ENCODE results near the gene BLOC1S4. TPM values are rescaled to one million over a fixed set of nuclear protein-coding genes. Genes with fewer than 3 reads are reported as not detected.
"Not testable (repeated sequence)": the region's sequence is repeated elsewhere in the genome, so short reads cannot be mapped to it uniquely, and the experiment has no call there.

The BLOC1S4 gene
- polyA plus RNA-seq, 1 of the 3 experiments (the other 2 are of a cell fraction): 22.1 TPM

GRCh38 chr4:6725427-6725961 is 9.5 kb downstream of the BLOC1S4 start:
- H3K36me3 ChIP-seq (replicated peaks in 1 of 2; ENCODE audit: control insufficient read depth in 1 of 2, insufficient read depth in 2 of 2, low read length in 1 of 2); H3F3A ChIP-seq (replicated peaks; ENCODE audit: insufficient read depth); H3K9me3 ChIP-seq; H3K27ac ChIP-seq (ENCODE audit: low read depth in 2 of 2, low read length in 1 of 2); H4K20me1 ChIP-seq (ENCODE audit: insufficient read depth); H2AFZ ChIP-seq (ENCODE audit: low read depth); H3K9me2 ChIP-seq; POLR2A ChIA-PET; H3K9ac ChIP-seq; H3K4me3 ChIP-seq (ENCODE audit: low read depth in 2 of 2, low read length in 1 of 2); H3K4me1 ChIP-seq (ENCODE audit: control insufficient read depth in 1 of 2, insufficient read depth in 2 of 2, low read depth in 1 of 2, low read length in 1 of 2); H3K27me3 ChIP-seq (ENCODE audit: insufficient read depth); H3K79me2 ChIP-seq (ENCODE audit: insufficient read depth); H3K4me2 ChIP-seq; DNase-seq: not testable (repeated sequence)
- CTCF ChIA-PET: interaction anchor here (10.2 kb wide), 1 partner anchor 150 kb away, joined by 204 read pairs; no protein-coding TSS in a partner anchor
- WGBS (ENCODE audit: low lambda C conversion rate): 85% methylated on average over 16 of the region's 16 CpGs

GRCh38 chr4:6727081-6727942 is 11.3 kb downstream of the BLOC1S4 start:
- CTCF ChIA-PET: interaction anchor here (0.9 to 1.7 kb wide), 3 partner anchors 11 to 316 kb away, joined by 3 to 7 read pairs (median 3); partner anchors contain the start of gene TADA2B
- no peaks in the 10 kb centered on the region for H3K4me1 ChIP-seq (ENCODE audit: control insufficient read depth in 1 of 2, insufficient read depth in 2 of 2, low read depth in 1 of 2, low read length in 1 of 2)

More at GRCh38 chr4:6727081-6727942, 11.3 kb downstream of the BLOC1S4 start:
- Histone ChIP-seq H4K20me1 (ENCODE audit: insufficient read depth) (no peaks in the 10 kb centered on the region), H3K9me2 (no peaks in the 10 kb centered on the region), H3K4me2 (no peak overlapping the region), H3K27ac (ENCODE audit: low read depth in 2 of 2, low read length in 1 of 2) (no peak overlapping the region), H3K9me3 (no peaks in the 10 kb centered on the region), H3K4me3 (ENCODE audit: low read depth in 2 of 2, low read length in 1 of 2) (no peak overlapping the region), H3K9ac (no peak overlapping the region), H3K36me3 (replicated peaks in 1 of 2; ENCODE audit: control insufficient read depth in 1 of 2, insufficient read depth in 2 of 2, low read length in 1 of 2) (no peaks in the 10 kb centered on the region), H3K79me2 (ENCODE audit: insufficient read depth) (no peaks in the 10 kb centered on the region), H2AFZ (ENCODE audit: low read depth) (no peak overlapping the region), H3F3A (replicated peaks; ENCODE audit: insufficient read depth) (peaks cover 6% of the 10 kb centered on the region), H3K27me3 (ENCODE audit: insufficient read depth) (no peaks in the 10 kb centered on the region)
- no peak for TF ChIP-seq CTCF (IDR thresholded peaks at IDR 0.05)
- TF ChIP-seq TCF12 (IDR thresholded peaks at IDR 0.05): no peak
- TF ChIP-seq USF1 (IDR thresholded peaks at IDR 0.05; ENCODE audit: borderline replicate concordance, low read depth): no peak
- TF ChIP-seq MEF2A (IDR thresholded peaks at IDR 0.05; ENCODE audit: borderline replicate concordance, low read depth): no peak
- TF ChIP-seq CHD2 (IDR thresholded peaks at IDR 0.05; ENCODE audit: low read length, partially characterized antibody): no peak
- TF ChIP-seq SIN3A (IDR thresholded peaks at IDR 0.05; ENCODE audit: borderline replicate concordance, low read depth, low read length): no peak
- TF ChIP-seq ELF1 (IDR thresholded peaks at IDR 0.05): no peak
- no peak for TF ChIP-seq FOXJ3 (CRISPR knock-in tag; IDR thresholded peaks at IDR 0.05)
- no peak for TF ChIP-seq RXRA (IDR thresholded peaks at IDR 0.05; ENCODE audit: borderline replicate concordance, low read depth)
- no peak for TF ChIP-seq SMC3 (IDR thresholded peaks at IDR 0.05; ENCODE audit: low read depth, low read length)
- no peak for TF ChIP-seq POLR2AphosphoS5 (IDR thresholded peaks at IDR 0.05; ENCODE audit: low read depth, low read length)
- TF ChIP-seq GABPA (IDR thresholded peaks at IDR 0.05; ENCODE audit: low read depth): no peak
- no peak for TF ChIP-seq FOXM1 (IDR thresholded peaks at IDR 0.05; ENCODE audit: low read depth)
- no peak for TF ChIP-seq EP300 (IDR thresholded peaks at IDR 0.05; ENCODE audit: borderline replicate concordance in 1 of 2, low read depth in 1 of 2, low read length in 1 of 2)
- TF ChIP-seq TAF1 (IDR thresholded peaks at IDR 0.05; ENCODE audit: borderline replicate concordance, low read depth, low read length): no peak
- POLR2A ChIA-PET: no interaction called here
- no peak for DNase-seq
- WGBS (ENCODE audit: low lambda C conversion rate): 80% methylated on average over 25 of the region's 31 CpGs
